Measurements from ENCODE around the gene EPHA5.

EPHA5 gene

DNA sequence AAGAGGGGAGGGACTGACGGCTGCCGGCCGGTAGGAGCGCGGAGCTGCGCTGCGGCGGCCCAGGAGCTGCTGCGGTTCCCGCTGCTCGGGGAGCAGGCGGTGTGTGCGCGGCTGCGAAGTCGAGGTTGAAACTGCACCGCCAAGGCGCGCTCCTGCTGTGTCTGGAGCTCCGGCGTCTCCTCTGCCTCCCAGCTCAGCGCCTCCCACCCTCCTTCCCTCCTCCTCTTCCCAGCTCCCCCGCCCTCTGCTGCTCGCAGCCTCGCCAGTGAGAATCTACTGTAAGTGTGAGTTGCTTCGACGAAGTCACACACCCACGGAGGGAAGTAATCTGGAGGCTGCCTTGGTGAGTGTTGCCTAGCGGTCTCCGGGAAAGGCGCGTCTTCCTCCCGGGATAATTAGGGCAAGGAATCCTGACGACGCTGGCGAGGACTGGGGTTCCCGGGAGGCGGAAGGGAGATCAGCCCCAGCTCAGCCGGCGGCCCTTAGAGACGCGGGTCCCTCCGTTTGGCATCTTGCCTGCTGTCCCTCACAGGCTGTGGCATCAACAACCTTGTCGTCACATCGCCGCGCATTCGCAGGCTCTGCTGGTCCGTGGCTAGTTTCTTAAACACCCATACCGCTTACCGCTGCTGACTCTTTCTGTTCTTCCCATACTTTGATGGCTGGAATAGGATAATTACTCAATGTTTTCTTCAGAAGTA is at the start of gene EPHA5:
TSS of gene EPHA5 (minus strand) at position 159 of the 701 bp plus-strand sequence. CDS start 747 bp downstream, outside the sequence.
- ATAC-seq (ENCODE audit: insufficient read depth, low read depth): peak; percentile 95
- H3K27me3 ChIP-seq (ENCODE audit: insufficient read depth, low read length, poor library complexity): no peaks in the 10 kb centered on the region

DNA sequence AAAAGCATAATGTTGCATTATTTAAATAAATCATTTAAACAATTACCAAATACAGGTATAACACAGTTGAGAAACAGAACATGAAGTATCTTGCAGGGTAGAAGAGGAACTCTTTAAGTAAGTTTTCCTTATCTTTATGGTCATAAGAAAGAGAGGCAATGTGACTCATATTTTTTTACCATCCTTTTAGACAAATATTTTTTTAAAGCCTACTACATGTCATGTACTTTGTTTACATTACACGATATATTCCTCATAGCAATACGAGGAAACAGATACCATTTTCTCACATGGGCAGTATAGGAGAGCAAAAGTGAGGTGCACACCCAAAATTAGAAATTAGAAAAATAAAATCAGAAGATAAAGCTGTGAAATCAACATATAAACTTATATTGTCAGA is 49.3 kb upstream of the EPHA5 start:
- TF ChIP-seq, protein P1, sequence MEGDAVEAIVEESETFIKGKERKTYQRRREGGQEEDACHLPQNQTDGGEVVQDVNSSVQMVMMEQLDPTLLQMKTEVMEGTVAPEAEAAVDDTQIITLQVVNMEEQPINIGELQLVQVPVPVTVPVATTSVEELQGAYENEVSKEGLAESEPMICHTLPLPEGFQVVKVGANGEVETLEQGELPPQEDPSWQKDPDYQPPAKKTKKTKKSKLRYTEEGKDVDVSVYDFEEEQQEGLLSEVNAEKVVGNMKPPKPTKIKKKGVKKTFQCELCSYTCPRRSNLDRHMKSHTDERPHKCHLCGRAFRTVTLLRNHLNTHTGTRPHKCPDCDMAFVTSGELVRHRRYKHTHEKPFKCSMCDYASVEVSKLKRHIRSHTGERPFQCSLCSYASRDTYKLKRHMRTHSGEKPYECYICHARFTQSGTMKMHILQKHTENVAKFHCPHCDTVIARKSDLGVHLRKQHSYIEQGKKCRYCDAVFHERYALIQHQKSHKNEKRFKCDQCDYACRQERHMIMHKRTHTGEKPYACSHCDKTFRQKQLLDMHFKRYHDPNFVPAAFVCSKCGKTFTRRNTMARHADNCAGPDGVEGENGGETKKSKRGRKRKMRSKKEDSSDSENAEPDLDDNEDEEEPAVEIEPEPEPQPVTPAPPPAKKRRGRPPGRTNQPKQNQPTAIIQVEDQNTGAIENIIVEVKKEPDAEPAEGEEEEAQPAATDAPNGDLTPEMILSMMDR (IDR thresholded peaks at IDR 0.05; ENCODE audit: borderline replicate concordance, extremely low read depth, low read length, poor library complexity, severe bottlenecking): no peak
- TF ChIP-seq EZH2 (IDR thresholded peaks at IDR 0.05; ENCODE audit: borderline replicate concordance, low read depth, low read length, severe bottlenecking): no peak
- no peaks in the 10 kb centered on the region for H3K36me3 ChIP-seq (ENCODE audit: insufficient read depth, low read length)
- 0 out of 2 replicates have a peak, but pooled peaks cover 2% of the 10 kb centered on the region for H3K4me1 ChIP-seq (ENCODE audit: insufficient read depth, low read length)
- H3K9ac ChIP-seq (ENCODE audit: low read depth, low read length): no peak overlapping the region
- no peak overlapping the region for H3K4me3 ChIP-seq (ENCODE audit: low read depth in 1 of 2, low read length in 2 of 2)
- no peak overlapping the region for H3K4me2 ChIP-seq (ENCODE audit: insufficient read depth, low read length)
- H3K27me3 ChIP-seq (ENCODE audit: insufficient read depth, low read length, poor library complexity): no peaks in the 10 kb centered on the region
- no peak overlapping the region for H3K27ac ChIP-seq (ENCODE audit: low read length)
- peaks cover 3% of the 10 kb centered on the region for H3K9me3 ChIP-seq (ENCODE audit: insufficient read depth, low read length, severe bottlenecking)
- no peaks in the 10 kb centered on the region for H3K79me2 ChIP-seq (ENCODE audit: insufficient read depth, low read length)
- ATAC-seq (ENCODE audit: insufficient read depth, low read depth) (no peak), DNase-seq (no peak)
- no peak overlapping the region for H2AFZ ChIP-seq (ENCODE audit: low read depth, low read length)
- H4K20me1 ChIP-seq (ENCODE audit: insufficient read depth, low read length): no peaks in the 10 kb centered on the region

More for the DNA sequence above, at the start of gene EPHA5:
- Histone ChIP-seq H3K79me2 (ENCODE audit: insufficient read depth, low read length) (no peaks in the 10 kb centered on the region), H2AFZ (ENCODE audit: low read depth, low read length) (no peak within 1 kb of the TSS), H4K20me1 (ENCODE audit: insufficient read depth, low read length) (no peaks in the 10 kb centered on the region), H3K4me1 (ENCODE audit: insufficient read depth, low read length) (no peaks in the 10 kb centered on the region), H3K27ac (ENCODE audit: low read length) (no peak within 1 kb of the TSS), H3K9me3 (ENCODE audit: insufficient read depth, low read length, severe bottlenecking) (peaks cover 6% of the 10 kb centered on the region), H3K36me3 (ENCODE audit: insufficient read depth, low read length) (no peaks in the 10 kb centered on the region), H3K9ac (ENCODE audit: low read depth, low read length) (no peak within 1 kb of the TSS), H3K4me3 (ENCODE audit: low read depth in 1 of 2, low read length in 2 of 2) (no peak within 1 kb of the TSS), H3K4me2 (ENCODE audit: insufficient read depth, low read length) (no peak within 1 kb of the TSS)
- TF ChIP-seq EZH2 (IDR thresholded peaks at IDR 0.05; ENCODE audit: borderline replicate concordance, low read depth, low read length, severe bottlenecking): no peak
- TF ChIP-seq, protein P1 (IDR thresholded peaks at IDR 0.05; ENCODE audit: borderline replicate concordance, extremely low read depth, low read length, poor library complexity, severe bottlenecking): no peak
- DNase-seq: peak; percentile 67

DNA sequence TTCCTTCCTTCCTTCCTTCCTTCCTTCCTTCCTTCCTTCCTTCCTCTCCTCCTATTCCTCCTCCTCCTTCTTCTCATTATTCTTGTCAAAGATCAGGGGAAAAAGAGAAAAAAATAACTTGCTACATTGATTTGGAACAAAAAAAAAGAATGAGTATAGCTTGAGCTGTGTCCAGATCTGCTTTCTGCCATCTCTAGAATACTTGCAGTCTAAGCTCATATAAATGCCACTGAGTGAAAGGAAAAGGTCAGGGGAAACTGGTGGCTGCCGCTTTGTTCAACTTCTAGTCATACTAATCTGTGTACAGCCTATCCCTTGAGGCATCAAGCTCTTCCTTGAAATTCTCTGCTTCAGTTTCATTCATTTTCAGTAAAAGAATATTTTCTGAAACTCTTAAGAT is 28.3 kb upstream of the EPHA5 start:
- Histone ChIP-seq H4K20me1 (ENCODE audit: insufficient read depth, low read length) (no peaks in the 10 kb centered on the region), H3K4me1 (ENCODE audit: insufficient read depth, low read length) (no peaks in the 10 kb centered on the region), H3K9ac (ENCODE audit: low read depth, low read length) (no peak overlapping the region), H3K36me3 (ENCODE audit: insufficient read depth, low read length) (no peaks in the 10 kb centered on the region), H3K4me3 (ENCODE audit: low read depth in 1 of 2, low read length in 2 of 2) (no peak overlapping the region), H3K27ac (ENCODE audit: low read length) (no peak overlapping the region), H3K79me2 (ENCODE audit: insufficient read depth, low read length) (no peaks in the 10 kb centered on the region), H2AFZ (ENCODE audit: low read depth, low read length) (no peak overlapping the region), H3K4me2 (ENCODE audit: insufficient read depth, low read length) (no peak overlapping the region), H3K9me3 (ENCODE audit: insufficient read depth, low read length, severe bottlenecking) (no peaks in the 10 kb centered on the region), H3K27me3 (ENCODE audit: insufficient read depth, low read length, poor library complexity) (no peaks in the 10 kb centered on the region)
- ATAC-seq (ENCODE audit: insufficient read depth, low read depth) (no peak), DNase-seq (no peak)
- TF ChIP-seq EZH2 (IDR thresholded peaks at IDR 0.05; ENCODE audit: borderline replicate concordance, low read depth, low read length, severe bottlenecking): no peak
- TF ChIP-seq, protein P1 (IDR thresholded peaks at IDR 0.05; ENCODE audit: borderline replicate concordance, extremely low read depth, low read length, poor library complexity, severe bottlenecking): no peak

Measured in DND-41 (cell line).